Natural killer cell (primary cell): ENCODE measurements around the gene AATF. TPM values are rescaled to one million over a fixed set of nuclear protein-coding genes. Genes with fewer than 3 reads are reported as not detected.

Experiments used
- ATAC-seq, 3 donors: fragments of 150-1000 bp in 2 of 3; fragments of 200-7000 bp in 1 of 3; cut with Tn5 transposase; 1 replicate in 1 of 3; 2 replicates in 2 of 3; pipeline ENCODE4 v1.10.0; 2021; ENCODE audit warnings: mild to moderate bottlenecking in 2 of 3, moderate library complexity in 2 of 3
- DNase-seq, 2 donors: peaks; one replicate each; pipeline versions ENCODE4 v3.0.0 to v3.0.0-alpha.2; 2013 to 2021; ENCODE audit warnings: mixed read lengths in 1 of 2
- H3K27ac ChIP-seq: one replicate; pipeline ENCODE4 v1.5.1; 2013; ENCODE audit warnings: mild to moderate bottlenecking, low read length
- H3K27me3 ChIP-seq: one replicate; pipeline ENCODE4 v1.6.1; 2013; ENCODE audit warnings: low read length; ENCODE audit not compliant: control insufficient read depth, insufficient read depth
- H3K36me3 ChIP-seq: one replicate; pipeline ENCODE4 v1.6.1; 2013; ENCODE audit warnings: low read length; ENCODE audit not compliant: control insufficient read depth, insufficient read depth
- H3K4me1 ChIP-seq: one replicate; pipeline ENCODE4 v1.6.1; 2013; ENCODE audit warnings: low read length; ENCODE audit not compliant: control insufficient read depth, insufficient read depth
- H3K4me3 ChIP-seq: one replicate; pipeline ENCODE4 v1.5.1; 2013; ENCODE audit warnings: low read length
- H3K9me3 ChIP-seq: one replicate; pipeline ENCODE4 v1.6.1; 2013; ENCODE audit warnings: low read length; ENCODE audit not compliant: control insufficient read depth, insufficient read depth
- H3K27ac Mint-ChIP-seq, 2 donors: one replicate each; pipeline ENCODE4 v1.8.0; 2022; ENCODE audit warnings: mild to moderate bottlenecking in 2 of 2, mixed read lengths in 2 of 2, moderate library complexity in 1 of 2
- H3K27me3 Mint-ChIP-seq, 2 donors: one replicate each; pipeline ENCODE4 v1.8.0; 2022; ENCODE audit warnings: low read depth in 2 of 2, mixed read lengths in 2 of 2
- H3K36me3 Mint-ChIP-seq: one replicate; pipeline ENCODE4 v1.8.0; 2022; ENCODE audit warnings: mixed read lengths
- H3K4me1 Mint-ChIP-seq, 2 donors: one replicate each; pipeline ENCODE4 v1.8.0; 2022; ENCODE audit warnings: mixed read lengths in 2 of 2
- H3K4me3 Mint-ChIP-seq: one replicate; pipeline ENCODE4 v1.8.0; 2022; ENCODE audit warnings: mild to moderate bottlenecking, moderate library complexity, mixed read lengths
- H3K9me3 Mint-ChIP-seq, 2 donors: one replicate each; pipeline ENCODE4 v1.8.0; 2022; ENCODE audit warnings: mixed read lengths in 2 of 2
- CTCF ChIP-seq: fragments of 200-600 bp; IDR thresholded peaks from one replicate; pipeline ENCODE4 v1.8.0; 2022; ENCODE audit warnings: antibody characterized with exemption
- WGBS: methylation state at CpG from one replicate; pipeline ENCODE4 v1.1.7; 2013; ENCODE audit warnings: missing lambda C conversion rate; ENCODE audit not compliant: insufficient coverage; 5-methylcytosine and 5-hydroxymethylcytosine counted together
- intact Hi-C: fragments of 100-400 bp; cut with micrococcal nuclease; formaldehyde crosslinking; loops from one replicate; pipeline ENCODE4 v1.14.2; 2022
- total RNA-seq, 4 donors: library from RNA; stranded (reverse); fragments of 120-200 nt in 1 of 4; gene quantifications; one replicate each; pipeline versions ENCODE4 v1.2.3 to v1.2.4, GENCODE V29; 2013 to 2022

Gene AATF
- total RNA-seq, 3 donors from 2014 or later (not counting 1 experiment from before 2014, with no cell fraction given), result 60.1 to 67.2 (median 63.2) TPM

GRCh38 chr17:36931096-36931696 is 17.6 kb upstream of the AATF start:
- WGBS, result 48% methylated on average over 7 of the region's 7 CpGs
- Histone ChIP-seq H3K27ac (no peak overlapping the region), H3K4me1 (peaks cover 58% of the 10 kb centered on the region), H3K9me3 (no peaks in the 10 kb centered on the region), H3K36me3 (no peaks in the 10 kb centered on the region), H3K27me3 (peaks cover 82% of the 10 kb centered on the region), H3K4me3 (no peak overlapping the region)
- peak in 1 of 3 donors; percentile 25 for ATAC-seq
- Mint-ChIP-seq H3K4me3 (peak overlapping the region; percentile 29), H3K9me3 (no peaks in the 10 kb centered on the region), H3K36me3 (no peaks in the 10 kb centered on the region), H3K27me3 (peaks cover 79 to 84% of the 10 kb centered on the region in 2 donors), H3K4me1 (peaks cover 46 to 55% of the 10 kb centered on the region in 2 donors), H3K27ac (no peak overlapping the region)
- intact Hi-C loops, result no loop called here
- DNase-seq, result peak in 1 of 2 donors; percentile 14
- no peak for TF ChIP-seq CTCF

- no peak for ATAC-seq
- no peak for TF ChIP-seq CTCF
- peaks cover 86% of the 10 kb centered on the region for H3K27me3 ChIP-seq
- WGBS, result 4% methylated on average over 29 of the region's 30 CpGs
- no peaks in the 10 kb centered on the region for H3K9me3 ChIP-seq
- intact Hi-C loops, result no loop called here
- H3K4me1 Mint-ChIP-seq, result peaks cover 46 to 62% of the 10 kb centered on the region in 2 donors
- no peak overlapping the region for H3K4me3 ChIP-seq
- no peaks in the 10 kb centered on the region for H3K9me3 Mint-ChIP-seq
- H3K36me3 Mint-ChIP-seq, result no peaks in the 10 kb centered on the region
- no peak overlapping the region for H3K27ac ChIP-seq
- H3K4me3 Mint-ChIP-seq, result peak overlapping the region; percentile 41
- peaks cover 64% of the 10 kb centered on the region for H3K4me1 ChIP-seq
- H3K27me3 Mint-ChIP-seq, result peaks cover 77 to 81% of the 10 kb centered on the region in 2 donors
- H3K36me3 ChIP-seq, result no peaks in the 10 kb centered on the region
- DNase-seq, result peak in 1 of 2 donors; percentile 34
- H3K27ac Mint-ChIP-seq, result no peak overlapping the region
Measured at GRCh38 chr17:36931697-36932382, 16.9 kb upstream of the AATF start.

- no peaks in the 10 kb centered on the region for H3K9me3 ChIP-seq
- no peaks in the 10 kb centered on the region for H3K9me3 Mint-ChIP-seq
- DNase-seq (peak in 1 of 2 donors; percentile 17), ATAC-seq (no peak)
- peaks cover 80 to 81% of the 10 kb centered on the region in 2 donors for H3K27me3 Mint-ChIP-seq
- peak overlapping the region; percentile 41 for H3K4me3 Mint-ChIP-seq
- H3K27me3 ChIP-seq, result peaks cover 90% of the 10 kb centered on the region
- peaks cover 46 to 67% of the 10 kb centered on the region in 2 donors for H3K4me1 Mint-ChIP-seq
- H3K27ac ChIP-seq, result no peak overlapping the region
- no peak overlapping the region for H3K27ac Mint-ChIP-seq
- no peaks in the 10 kb centered on the region for H3K36me3 ChIP-seq
- WGBS, result 3% methylated on average over 10 of the region's 16 CpGs
- no peaks in the 10 kb centered on the region for H3K36me3 Mint-ChIP-seq
- H3K4me3 ChIP-seq, result no peak overlapping the region
- TF ChIP-seq CTCF, result no peak
- H3K4me1 ChIP-seq, result peaks cover 69% of the 10 kb centered on the region
- intact Hi-C loops, result no loop called here
Measured at GRCh38 chr17:36932383-36932693, 16.4 kb upstream of the AATF start.
